Stomach (tissue), 9 donors: Measurements from ENCODE around the gene RNF44. TPM values are rescaled to one million over a fixed set of nuclear protein-coding genes. Genes with fewer than 3 reads are reported as not detected.

Experiments
- DNase-seq, 2 donors: peaks; one replicate each; pipeline versions ENCODE4 v3.0.0 to v3.0.0-alpha.2; 2013 to 2019
- H3K27ac ChIP-seq, 5 donors: fragments of 200-600 bp in 4 of 5; sonication (generic) in 4 of 5; one replicate each; pipeline ENCODE4 v1.5.1; 2013 to 2019; ENCODE audit warnings: mild to moderate bottlenecking in 1 of 5, moderate library complexity in 1 of 5
- H3K27me3 ChIP-seq, 3 donors: fragments of 200-600 bp; sonication (generic); one replicate each; pipeline ENCODE4 v1.5.1; 2017 to 2019; ENCODE audit warnings: mixed run types in 1 of 3
- H3K36me3 ChIP-seq, 4 donors: fragments of 200-600 bp; sonication (generic); 1 replicate in 3 of 4; 2 replicates in 1 of 4; pipeline ENCODE4 v1.5.1; 2016 to 2019
- H3K4me1 ChIP-seq, 4 donors: fragments of 200-600 bp; sonication (generic); one replicate each; pipeline ENCODE4 v1.5.1; 2016 to 2019
- H3K4me3 ChIP-seq, 4 donors: fragments of 200-600 bp; sonication (generic) in 3 of 4; one replicate each; pipeline ENCODE4 v1.5.1; 2016 to 2019; ENCODE audit warnings: mild to moderate bottlenecking in 1 of 4
- H3K9me3 ChIP-seq, 4 donors: fragments of 200-600 bp; sonication (generic); one replicate each; pipeline ENCODE4 v1.5.1; 2016 to 2019
- CTCF ChIP-seq, 7 experiments: fragments of 450-650 bp in 4 of 7; fragments of 200-600 bp in 3 of 7; sonication (generic) in 3 of 7; IDR thresholded peaks; one replicate each; pipeline ENCODE4 v1.5.1; 2016 to 2019; ENCODE audit warnings: antibody characterized with exemption in 7 of 7, control low read depth in 2 of 7, mild to moderate bottlenecking in 1 of 7
- EP300 ChIP-seq: sonication (generic); formaldehyde crosslinking; IDR thresholded peaks from one replicate; pipeline ENCODE4 v1.6.1; 2017; ENCODE audit warnings: antibody characterized with exemption
- POLR2A ChIP-seq, 4 donors: fragments of 450-650 bp; IDR thresholded peaks; one replicate each; pipeline ENCODE4 v1.6.1; 2016; ENCODE audit warnings: antibody characterized with exemption in 4 of 4, control low read depth in 2 of 4, mild to moderate bottlenecking in 1 of 4, moderate library complexity in 1 of 4
- POLR2AphosphoS5 ChIP-seq, 3 donors: sonication (generic); formaldehyde crosslinking; IDR thresholded peaks; one replicate each; pipeline ENCODE4 v1.6.1; 2016; ENCODE audit warnings: antibody characterized with exemption in 3 of 3
- WGBS, 5 donors: extraction: QIAGEN DNeasy Blood & Tissue Kit in 3 of 5; methylation state at CpG; one replicate each; pipeline versions ENCODE4 v1.1.5 to v1.1.7; 2013 to 2018; 5-methylcytosine and 5-hydroxymethylcytosine counted together
- intact Hi-C: fragments of 100-400 bp; cut with DNase I; formaldehyde crosslinking; loops from one replicate; pipeline ENCODE4 v1.15.1; 2023; ENCODE audit warnings: low total_unique reads
- polyA plus RNA-seq, 3 donors: library from polyadenylated mRNA; stranded (reverse); fragments of 200-250 nt; gene quantifications; one replicate each; pipeline ENCODE4 v1.2.3, GENCODE V29; 2013
- total RNA-seq, 5 donors: library from RNA; depleted of rRNA; stranded (reverse); fragments of >200 nt; gene quantifications; one replicate each; pipeline versions ENCODE4 v1.1.0 to v1.2.3, GENCODE V29; 2014 to 2016
- donor health status: healthy with polysubstance abuse.
- donor health status: Bipolar disorder and iron deficiency.
- donor health status: healthy.

Gene RNF44
- total and polyA plus RNA-seq, 8 donors = 6.6 to 176 (median 18.9) TPM

- intact Hi-C loops = no loop called here
- H3K9me3 ChIP-seq = no peaks in the 10 kb centered on the region
- peaks cover 0 to 6% (median 0%) of the 10 kb centered on the region in 4 donors for H3K4me1 ChIP-seq
- peak in 1 of 7 experiments; percentile 11 for TF ChIP-seq CTCF (IDR thresholded peaks at IDR 0.05)
- TF ChIP-seq POLR2AphosphoS5 (IDR thresholded peaks at IDR 0.05) = no peak
- no peak for TF ChIP-seq EP300
- no peak for DNase-seq
- H3K27ac ChIP-seq = no peak overlapping the region
- peaks cover 0 to 39% (median 4%) of the 10 kb centered on the region in 3 donors for H3K27me3 ChIP-seq
- H3K4me3 ChIP-seq = no peak overlapping the region
- H3K36me3 ChIP-seq = no peaks in the 10 kb centered on the region
- 44 to 57% (median 47%) methylated on average over 9 to 10 of the region's 10 CpGs for WGBS, 5 donors
These were observed 37.0 kb upstream of the RNF44 start for GRCh38 chr5:176574297-176574591.

GRCh38 chr5:176573564-176574296, 36.5 kb upstream of the RNF44 start:
- Histone ChIP-seq H3K4me1 (peaks cover 0 to 6% (median 0%) of the 10 kb centered on the region in 4 donors), H3K27ac (no peak overlapping the region), H3K4me3 (no peak overlapping the region), H3K36me3 (no peaks in the 10 kb centered on the region), H3K9me3 (no peaks in the 10 kb centered on the region), H3K27me3 (peaks cover 0 to 41% (median 4%) of the 10 kb centered on the region in 3 donors)
- intact Hi-C loops = no loop called here
- 36 to 69% (median 38%) methylated on average over 10 to 18 of the region's 18 CpGs for WGBS, 5 donors
- peak; percentile 71 to 81 for DNase-seq
- no peak for TF ChIP-seq POLR2A (IDR thresholded peaks at IDR 0.05)
- peak in 5 of 7 experiments; percentile 56 to 84 (median 76) for TF ChIP-seq CTCF (IDR thresholded peaks at IDR 0.05)
- TF ChIP-seq POLR2AphosphoS5 (IDR thresholded peaks at IDR 0.05) = no peak

GRCh38 chr5:176570044-176570443, 32.8 kb upstream of the RNF44 start:
- TF ChIP-seq EP300 (no peak), POLR2A (IDR thresholded peaks at IDR 0.05) (no peak), POLR2AphosphoS5 (IDR thresholded peaks at IDR 0.05) (no peak), CTCF (IDR thresholded peaks at IDR 0.05) (no peak)
- peaks cover 0 to 6% (median 0%) of the 10 kb centered on the region in 4 donors for H3K4me1 ChIP-seq
- DNase-seq = no peak
- no peaks in the 10 kb centered on the region for H3K9me3 ChIP-seq
- intact Hi-C loops = no loop called here
- peaks cover 0 to 58% (median 4%) of the 10 kb centered on the region in 3 donors for H3K27me3 ChIP-seq
- 38 to 49% (median 43%) methylated on average over 6 of the region's 6 CpGs for WGBS, 5 donors
- no peaks in the 10 kb centered on the region for H3K36me3 ChIP-seq
- H3K4me3 ChIP-seq = no peak overlapping the region
- no peak overlapping the region for H3K27ac ChIP-seq

- Histone ChIP-seq H3K9me3 (no peaks in the 10 kb centered on the region), H3K27me3 (peaks cover 0 to 52% (median 2%) of the 10 kb centered on the region in 3 donors), H3K36me3 (no peaks in the 10 kb centered on the region), H3K27ac (no peak overlapping the region), H3K4me3 (no peak overlapping the region), H3K4me1 (no peaks in the 10 kb centered on the region)
- TF ChIP-seq EP300 (no peak), POLR2A (IDR thresholded peaks at IDR 0.05) (no peak), CTCF (IDR thresholded peaks at IDR 0.05) (no peak), POLR2AphosphoS5 (IDR thresholded peaks at IDR 0.05) (no peak)
- intact Hi-C loops = no loop called here
- no peak for DNase-seq
- WGBS, 5 donors = 74 to 83% (median 77%) methylated on average over 16 to 18 of the region's 18 CpGs
These were observed 31.5 kb upstream of the RNF44 start for GRCh38 chr5:176568657-176569056.
